DMS114 treated with DMSO at 0.1 percent for 48 hours (cell line): ENCODE measurements around the gene RBM12.
A peak's percentile ranks its signal among the peaks of the same experiment; 100 is the strongest.
"Not testable (repeated sequence)": the region's sequence is repeated elsewhere in the genome, so short reads cannot be mapped to it uniquely, and the experiment has no call there.

Experiments
- DNase-seq: peaks from one replicate; lab custom pipeline; 2025; ENCODE audit not compliant: unreplicated experiment; lab: John Stamatoyannopoulos, UW

The RBM12 gene

GRCh38 chr20:35698298-35699126 is 33.8 kb upstream of the RBM12 start:
- no peak for DNase-seq

GRCh38 chr20:35697696-35698297 is 33.1 kb upstream of the RBM12 start:
- no peak for DNase-seq

- DNase-seq, result no peak
Measured at GRCh38 chr20:35695978-35696377, 31.3 kb upstream of the RBM12 start.

GRCh38 chr20:35695245-35695749 is 30.6 kb upstream of the RBM12 start:
- no peak for DNase-seq

GRCh38 chr20:35690265-35690664 is 25.6 kb upstream of the RBM12 start:
- no peak for DNase-seq

GRCh38 chr20:35686872-35687271 is 22.2 kb upstream of the RBM12 start:
- DNase-seq, result not testable (repeated sequence)

GRCh38 chr20:35685368-35685767 is 20.7 kb upstream of the RBM12 start:
- DNase-seq, result not testable (repeated sequence)

GRCh38 chr20:35681960-35682359 is 17.3 kb upstream of the RBM12 start:
- DNase-seq, result no peak

- DNase-seq, result no peak
Measured at GRCh38 chr20:35680452-35681183, 15.9 kb upstream of the RBM12 start.

- DNase-seq, result no peak
Measured at GRCh38 chr20:35674921-35675320, 10.2 kb upstream of the RBM12 start.

GRCh38 chr20:35673884-35674283 is 9.2 kb upstream of the RBM12 start:
- DNase-seq, result no peak

- DNase-seq, result no peak
Measured at GRCh38 chr20:35669681-35670080, 5.0 kb upstream of the RBM12 start.

- no peak for DNase-seq
Measured at GRCh38 chr20:35669221-35669620, 4.5 kb upstream of the RBM12 start.

- no peak for DNase-seq
Measured at GRCh38 chr20:35665949-35666288, 1.2 kb upstream of the RBM12 start.

- DNase-seq, result peak; percentile 17
Measured at GRCh38 chr20:35663516-35664465, 909 bp downstream of the RBM12 start.

GRCh38 chr20:35662551-35662950 is 2.1 kb downstream of the RBM12 start:
- no peak for DNase-seq

GRCh38 chr20:35661908-35662307 is 2.8 kb downstream of the RBM12 start:
- no peak for DNase-seq

- no peak for DNase-seq
Measured at GRCh38 chr20:35661053-35661452, 3.6 kb downstream of the RBM12 start.

GRCh38 chr20:35660122-35660937 is 4.4 kb downstream of the RBM12 start:
- DNase-seq, result no peak

GRCh38 chr20:35657271-35657670 is 7.4 kb downstream of the RBM12 start:
- no peak for DNase-seq
